ENCODE data around the gene SUDS3.

The SUDS3 gene

GRCh38 chr12:118358008-118358359, 18.4 kb upstream of the SUDS3 start:
- H3K27me3 ChIP-seq (ENCODE audit: insufficient read depth, low read length): no peaks in the 10 kb centered on the region
- peaks cover 43% of the 10 kb centered on the region for H3K4me1 ChIP-seq (ENCODE audit: insufficient read depth, low read length, severe bottlenecking)
- H3F3A ChIP-seq (ENCODE audit: insufficient read depth, low read length): no peaks in the 10 kb centered on the region
- H3K4me2 ChIP-seq (ENCODE audit: low read length): peak overlapping the region; percentile 75
- peaks cover 48% of the 10 kb centered on the region for H3K79me2 ChIP-seq (ENCODE audit: insufficient read depth, low read length)
- no peaks in the 10 kb centered on the region for H3K9me2 ChIP-seq (ENCODE audit: low read depth, low read length)
- peak overlapping the region; percentile 81 for H3K9ac ChIP-seq (ENCODE audit: low read length)
- H3K36me3 ChIP-seq (ENCODE audit: insufficient read depth, low read length): peaks cover 19% of the 10 kb centered on the region
- H3K9me3 ChIP-seq (ENCODE audit: low read length): no peaks in the 10 kb centered on the region
- H2AFZ ChIP-seq (ENCODE audit: low read length): no peak overlapping the region
- H3K27ac ChIP-seq (ENCODE audit: low read depth, low read length, poor library complexity, severe bottlenecking): peak overlapping the region; percentile 81
- TF ChIP-seq, protein P1, sequence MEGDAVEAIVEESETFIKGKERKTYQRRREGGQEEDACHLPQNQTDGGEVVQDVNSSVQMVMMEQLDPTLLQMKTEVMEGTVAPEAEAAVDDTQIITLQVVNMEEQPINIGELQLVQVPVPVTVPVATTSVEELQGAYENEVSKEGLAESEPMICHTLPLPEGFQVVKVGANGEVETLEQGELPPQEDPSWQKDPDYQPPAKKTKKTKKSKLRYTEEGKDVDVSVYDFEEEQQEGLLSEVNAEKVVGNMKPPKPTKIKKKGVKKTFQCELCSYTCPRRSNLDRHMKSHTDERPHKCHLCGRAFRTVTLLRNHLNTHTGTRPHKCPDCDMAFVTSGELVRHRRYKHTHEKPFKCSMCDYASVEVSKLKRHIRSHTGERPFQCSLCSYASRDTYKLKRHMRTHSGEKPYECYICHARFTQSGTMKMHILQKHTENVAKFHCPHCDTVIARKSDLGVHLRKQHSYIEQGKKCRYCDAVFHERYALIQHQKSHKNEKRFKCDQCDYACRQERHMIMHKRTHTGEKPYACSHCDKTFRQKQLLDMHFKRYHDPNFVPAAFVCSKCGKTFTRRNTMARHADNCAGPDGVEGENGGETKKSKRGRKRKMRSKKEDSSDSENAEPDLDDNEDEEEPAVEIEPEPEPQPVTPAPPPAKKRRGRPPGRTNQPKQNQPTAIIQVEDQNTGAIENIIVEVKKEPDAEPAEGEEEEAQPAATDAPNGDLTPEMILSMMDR (IDR thresholded peaks at IDR 0.05; ENCODE audit: low read length): no peak
- TF ChIP-seq EZH2 (IDR thresholded peaks at IDR 0.05; ENCODE audit: borderline replicate concordance, low read length): no peak
- no peaks in the 10 kb centered on the region for H4K20me1 ChIP-seq (ENCODE audit: insufficient read depth, low read length)
- H3K4me3 ChIP-seq (ENCODE audit: low read depth, low read length, poor library complexity, severe bottlenecking): peak overlapping the region; percentile 70

- Histone ChIP-seq H3K4me2 (ENCODE audit: low read length) (peak overlapping the region; percentile 75), H3K4me3 (ENCODE audit: low read depth, low read length, poor library complexity, severe bottlenecking) (peak overlapping the region; percentile 70), H3K9me3 (ENCODE audit: low read length) (no peaks in the 10 kb centered on the region), H2AFZ (ENCODE audit: low read length) (peak overlapping the region; percentile 75; the same call in 1 of the 2 replicates), H3K4me1 (ENCODE audit: insufficient read depth, low read length, severe bottlenecking) (peaks cover 43% of the 10 kb centered on the region), H3K36me3 (ENCODE audit: insufficient read depth, low read length) (peaks cover 16% of the 10 kb centered on the region), H3K9me2 (ENCODE audit: low read depth, low read length) (no peaks in the 10 kb centered on the region), H3K27ac (ENCODE audit: low read depth, low read length, poor library complexity, severe bottlenecking) (peak overlapping the region; percentile 81), H3K27me3 (ENCODE audit: insufficient read depth, low read length) (no peaks in the 10 kb centered on the region), H4K20me1 (ENCODE audit: insufficient read depth, low read length) (no peaks in the 10 kb centered on the region), H3K9ac (ENCODE audit: low read length) (peak overlapping the region; percentile 81), H3F3A (ENCODE audit: insufficient read depth, low read length) (no peaks in the 10 kb centered on the region), H3K79me2 (ENCODE audit: insufficient read depth, low read length) (peaks cover 39% of the 10 kb centered on the region)
- TF ChIP-seq EZH2 (IDR thresholded peaks at IDR 0.05; ENCODE audit: borderline replicate concordance, low read length): no peak
Observed at GRCh38 chr12:118358612-118359540, 17.5 kb upstream of the SUDS3 start.

- Histone ChIP-seq H4K20me1 (ENCODE audit: insufficient read depth, low read length) (no peaks in the 10 kb centered on the region), H2AFZ (ENCODE audit: low read length) (peak overlapping the region; percentile 75; the same call in 1 of the 2 replicates), H3K36me3 (ENCODE audit: insufficient read depth, low read length) (peaks cover 10% of the 10 kb centered on the region), H3F3A (ENCODE audit: insufficient read depth, low read length) (no peaks in the 10 kb centered on the region), H3K9me2 (ENCODE audit: low read depth, low read length) (no peaks in the 10 kb centered on the region), H3K4me1 (ENCODE audit: insufficient read depth, low read length, severe bottlenecking) (peaks cover 43% of the 10 kb centered on the region), H3K27ac (ENCODE audit: low read depth, low read length, poor library complexity, severe bottlenecking) (peak overlapping the region; percentile 81), H3K9me3 (ENCODE audit: low read length) (no peaks in the 10 kb centered on the region), H3K4me2 (ENCODE audit: low read length) (peak overlapping the region; percentile 75), H3K4me3 (ENCODE audit: low read depth, low read length, poor library complexity, severe bottlenecking) (peak overlapping the region; percentile 70), H3K79me2 (ENCODE audit: insufficient read depth, low read length) (peaks cover 35% of the 10 kb centered on the region), H3K27me3 (ENCODE audit: insufficient read depth, low read length) (no peaks in the 10 kb centered on the region), H3K9ac (ENCODE audit: low read length) (peak overlapping the region; percentile 81)
- TF ChIP-seq EZH2 (IDR thresholded peaks at IDR 0.05; ENCODE audit: borderline replicate concordance, low read length): no peak
- TF ChIP-seq, protein P1 (IDR thresholded peaks at IDR 0.05; ENCODE audit: low read length): no peak
Observed at GRCh38 chr12:118359541-118359915, 16.8 kb upstream of the SUDS3 start.

Data from OCI-LY1 (cell line).